HG03060 (cell line): Measurements from ENCODE around the gene SMG6.
"Not testable (repeated sequence)": the region's sequence is repeated elsewhere in the genome, so short reads cannot be mapped to it uniquely, and the experiment has no call there.

Experiments
- ATAC-seq: cut with Tn5 transposase; IDR thresholded peaks from one replicate; pipeline ENCODE4 v1.9.1; 2021; ENCODE audit warnings: low read depth, moderate number of reproducible peaks; ENCODE audit not compliant: unreplicated experiment

The SMG6 gene

DNA sequence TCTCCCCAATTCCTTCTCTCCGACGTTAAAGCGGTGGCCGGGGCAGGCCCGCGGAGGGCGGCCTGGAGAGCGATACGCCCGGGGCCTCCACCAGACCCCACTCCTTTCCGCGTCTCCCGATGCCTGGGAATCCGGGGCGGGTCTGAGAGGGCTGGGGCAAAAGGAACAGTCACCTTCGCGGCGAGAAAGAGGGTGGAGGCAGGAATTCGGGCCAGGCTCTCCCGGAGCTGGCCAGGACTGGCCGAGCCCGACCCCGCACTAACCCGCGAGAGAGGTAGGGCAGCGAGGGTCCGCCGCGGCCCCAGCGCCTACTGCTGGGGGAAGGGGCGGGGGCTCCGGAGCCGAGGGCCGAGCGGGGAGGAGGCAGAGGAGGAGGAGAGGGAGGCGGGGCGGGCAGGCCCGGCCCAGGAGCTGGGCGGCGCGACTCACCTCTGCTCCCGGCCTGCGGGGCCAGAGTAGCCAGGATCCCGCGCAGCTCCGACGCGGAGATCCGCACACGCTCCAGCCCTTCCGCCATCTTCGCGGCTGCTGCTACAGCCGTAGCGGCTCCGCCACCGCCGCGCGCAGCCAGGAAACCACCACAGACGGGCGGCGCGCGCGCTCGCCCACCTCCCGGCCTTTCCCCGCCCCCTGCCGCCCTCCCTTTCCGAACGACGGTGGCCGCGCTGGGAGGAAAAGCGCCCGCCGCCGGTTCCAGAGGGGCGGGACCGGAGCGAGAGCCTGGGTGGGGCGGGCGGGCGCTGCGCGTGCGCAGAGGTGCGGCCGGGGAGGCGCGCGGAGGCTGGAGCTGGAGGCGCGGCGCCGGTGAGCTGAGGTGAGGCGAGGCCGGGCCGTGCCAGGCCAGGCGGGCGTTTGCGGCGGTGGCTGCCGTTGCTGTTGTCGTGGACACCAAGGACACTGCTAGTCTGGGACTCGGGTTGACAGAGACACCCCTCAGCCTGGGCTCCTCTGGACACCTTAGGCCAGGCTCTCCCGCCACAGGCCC is at the start of gene SMG6, which contains the start of gene SRR:
SMG6 (minus strand) TSS at position 582 of the 985 bp plus-strand sequence; CDS start at position 517, 65 bp downstream.
SRR (plus strand) TSS at position 747 of the 985 bp plus-strand sequence. CDS start 11,611 bp downstream, outside the sequence.
- ATAC-seq: peak; percentile 38

DNA sequence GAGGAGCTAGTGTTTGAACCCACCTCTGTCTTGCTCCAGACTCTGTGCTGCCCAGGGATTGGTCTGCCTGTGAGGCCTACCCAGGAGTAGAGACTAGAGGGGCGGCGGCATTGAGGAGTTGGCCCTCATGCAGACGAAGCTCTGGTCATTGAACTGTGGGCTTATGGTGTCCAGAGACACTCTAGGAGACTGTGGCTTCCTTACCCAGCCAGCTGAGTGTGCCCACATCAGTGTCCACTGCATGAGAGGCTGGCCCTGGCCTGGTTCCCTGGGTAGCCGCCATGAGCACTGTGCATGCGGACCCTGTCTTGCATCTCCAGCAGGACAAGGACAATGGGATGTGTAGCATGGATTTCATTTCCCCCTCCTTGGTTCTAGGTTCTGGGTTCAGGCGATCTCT is 47.7 kb upstream of the SMG6 start:
- ATAC-seq: no peak

DNA sequence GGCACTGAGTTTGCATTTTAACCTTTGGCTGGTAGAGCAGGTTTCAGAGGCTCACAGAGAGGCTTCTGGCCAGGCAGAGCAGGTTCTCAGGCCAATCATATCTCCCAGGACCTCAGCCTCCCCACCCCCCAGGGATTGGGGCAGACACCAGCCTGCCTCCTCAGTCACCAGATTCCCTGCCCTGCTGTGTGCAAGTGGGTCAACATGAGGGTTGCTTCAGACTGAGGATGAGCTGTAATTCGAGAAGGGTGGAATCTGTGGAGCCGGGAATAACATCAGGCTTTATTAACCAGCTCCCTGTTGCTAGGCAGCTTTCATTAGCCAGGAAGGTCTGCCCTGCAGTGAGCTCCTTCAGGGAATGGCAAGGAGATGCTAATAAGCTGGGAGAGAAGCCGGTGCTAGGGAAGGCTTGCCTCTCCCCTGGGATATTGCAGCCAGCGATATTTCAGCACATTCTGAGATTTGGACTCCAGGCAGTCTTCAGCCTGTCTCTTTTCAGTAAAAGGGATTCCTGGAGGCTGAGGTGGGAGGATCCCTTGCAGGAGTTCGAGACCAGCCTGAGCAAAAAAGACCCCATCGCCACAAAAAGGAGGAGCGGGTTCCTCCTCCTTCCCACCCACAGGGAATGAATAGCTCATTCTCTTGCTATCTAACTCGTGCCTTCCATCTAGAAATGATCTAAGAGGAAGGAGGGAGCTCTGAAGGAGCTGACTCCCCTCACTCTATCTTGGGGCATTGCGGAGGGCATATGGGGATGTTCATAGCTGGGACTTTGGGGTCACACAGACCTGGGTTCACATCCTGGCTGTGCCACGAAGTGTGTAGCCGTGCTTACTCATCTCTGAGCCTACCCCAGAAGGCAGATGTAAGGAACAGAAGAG is 44.5 kb upstream of the SMG6 start:
- no peak for ATAC-seq

DNA sequence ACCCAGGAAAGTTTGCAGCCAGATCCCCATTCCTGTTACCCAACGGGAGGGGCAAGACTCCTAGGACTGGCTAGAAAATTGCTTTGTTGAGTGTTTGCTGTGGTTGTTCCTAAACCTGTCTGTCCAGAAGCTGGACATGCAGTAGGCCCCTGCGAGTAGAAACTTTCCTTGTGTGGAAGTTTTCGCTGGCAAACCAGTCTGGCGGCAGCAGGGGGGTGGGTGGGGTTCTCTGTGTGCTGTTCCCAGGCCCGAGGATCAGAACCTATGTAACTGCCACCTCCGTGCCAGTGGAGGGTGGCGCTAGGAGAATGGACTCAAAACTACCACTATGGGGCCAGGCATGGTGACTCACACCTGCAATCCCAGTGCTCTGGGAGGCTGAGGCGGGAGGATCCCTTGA is 42.9 kb upstream of the SMG6 start:
- no peak for ATAC-seq

DNA sequence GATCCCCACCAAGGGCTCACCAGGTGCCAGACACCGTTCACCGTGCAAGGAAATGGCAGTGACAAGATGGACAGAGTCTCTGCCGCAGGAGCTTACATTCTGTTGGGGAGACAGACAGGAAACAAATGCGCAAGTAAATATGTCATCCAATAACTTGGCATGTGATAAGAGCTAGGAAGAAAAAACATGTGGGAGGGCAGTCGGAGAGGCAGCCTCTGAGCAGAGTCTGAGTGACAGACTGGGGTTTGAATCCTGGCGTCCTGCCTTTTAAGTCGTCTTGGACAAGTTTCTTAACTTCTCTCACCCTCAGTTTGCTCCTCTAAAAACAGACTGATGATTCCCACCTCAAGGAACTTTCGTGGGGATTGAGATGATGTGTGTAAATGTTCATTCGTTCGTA is 40.9 kb upstream of the SMG6 start:
- no peak for ATAC-seq

DNA sequence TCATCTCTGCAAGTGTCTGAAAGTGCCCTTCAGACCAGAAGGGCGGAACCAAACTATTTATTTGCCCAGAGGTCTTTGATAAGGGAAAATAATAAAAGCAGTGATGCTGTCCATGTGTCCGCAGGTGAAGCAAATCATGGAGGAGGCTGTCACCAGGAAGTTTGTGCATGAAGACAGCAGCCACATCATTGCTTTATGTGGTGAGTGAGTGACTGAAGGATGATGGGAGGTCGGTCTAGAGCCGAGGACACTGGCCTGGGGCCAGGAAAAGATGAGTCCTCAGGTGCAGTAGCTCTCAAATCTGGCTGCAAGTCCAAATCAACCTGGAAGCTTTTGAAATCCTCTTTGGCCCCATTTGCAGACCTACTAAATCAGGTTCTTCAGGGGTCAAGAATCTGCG is 39.8 kb upstream of the SMG6 start:
- no peak for ATAC-seq

DNA sequence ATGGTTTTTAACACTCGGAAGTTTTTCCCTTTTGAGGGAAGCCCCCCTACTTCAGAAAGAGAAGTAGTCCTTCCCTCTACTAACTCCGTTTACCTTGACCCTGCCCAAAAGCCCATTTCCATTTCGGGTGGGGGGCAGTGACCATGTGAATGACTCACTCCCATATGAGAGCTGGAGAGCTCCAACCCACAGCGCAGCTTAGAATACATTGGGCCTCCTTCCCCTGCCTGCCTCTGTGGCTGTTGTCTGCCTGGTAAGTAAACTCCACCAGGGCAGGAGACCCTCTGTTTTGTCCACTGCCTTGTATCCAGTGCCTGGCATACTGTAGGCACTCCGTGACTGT is 34.7 kb upstream of the SMG6 start:
- ATAC-seq: no peak

DNA sequence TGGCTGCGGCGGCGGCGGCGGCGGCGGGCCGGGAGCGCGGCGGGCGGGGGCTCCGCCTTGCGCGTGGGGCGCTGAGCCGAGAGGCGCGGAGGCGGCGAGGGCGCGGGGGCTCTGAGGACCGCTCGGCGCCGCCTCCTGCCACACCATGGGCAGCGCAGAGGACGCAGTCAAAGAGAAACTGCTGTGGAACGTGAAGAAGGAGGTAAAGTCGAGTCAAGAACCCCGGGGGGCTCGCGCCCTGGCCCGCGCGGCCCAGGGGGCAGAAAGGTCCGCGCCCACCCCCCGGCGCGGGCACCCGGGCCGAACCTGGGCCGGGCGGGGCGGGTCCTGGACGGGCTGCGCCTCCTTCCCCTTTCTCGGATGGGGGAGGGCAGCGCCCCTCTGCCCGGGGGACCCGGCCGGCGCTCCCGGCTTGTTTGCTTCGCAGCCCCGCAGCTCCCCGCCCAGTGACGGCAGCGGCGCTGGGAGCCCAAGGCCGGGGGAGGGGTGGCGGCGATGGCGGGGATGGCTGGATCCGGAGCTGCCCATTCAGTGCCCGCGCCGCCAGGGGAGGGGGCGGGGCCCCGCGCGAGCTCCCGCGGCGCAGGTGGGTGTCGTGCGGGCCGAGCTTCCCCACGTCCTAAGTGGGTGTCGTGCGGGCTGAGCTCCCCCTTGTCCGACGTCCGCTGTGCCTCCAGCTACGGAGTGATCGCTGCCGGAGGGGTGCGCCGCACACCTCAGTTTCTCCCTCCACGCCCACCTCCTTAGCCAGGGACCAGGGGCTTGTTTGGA is 34.1 kb upstream of the SMG6 start:
- ATAC-seq: no peak

DNA sequence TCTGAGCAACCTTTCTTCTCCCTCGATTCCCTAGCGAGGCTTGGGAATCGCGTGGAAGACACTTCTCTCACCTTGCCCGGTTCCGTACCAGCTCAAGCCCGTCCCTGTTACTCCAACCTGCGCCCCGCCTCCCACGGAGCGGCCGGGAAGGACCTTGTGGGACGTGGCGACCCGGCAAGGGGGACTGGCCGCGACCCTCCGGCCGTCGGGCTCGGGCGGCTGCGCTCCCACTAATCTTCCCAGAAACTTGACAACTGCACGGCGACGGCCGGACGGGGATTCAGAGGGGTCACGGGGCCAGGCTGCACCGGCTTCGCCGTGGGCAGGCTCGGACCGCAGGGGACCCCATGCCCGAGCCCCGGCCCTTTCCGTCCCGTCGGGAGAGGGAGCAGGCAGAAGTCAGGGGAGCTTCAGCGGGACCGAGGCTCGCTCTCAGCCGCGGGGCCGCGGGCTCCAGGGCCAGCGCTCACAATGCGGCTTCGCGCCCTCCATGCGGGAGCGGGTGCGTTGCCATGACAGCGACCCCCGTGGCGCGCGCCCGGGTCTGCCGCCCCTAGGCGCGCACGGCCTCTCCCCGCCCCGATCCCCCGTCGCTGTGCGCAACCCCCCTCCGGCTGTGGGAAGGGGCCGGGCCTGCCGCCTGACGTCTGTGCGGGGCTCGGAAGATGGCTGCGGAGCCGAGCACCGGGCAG is 33.4 kb upstream of the SMG6 start, which contains the start of gene SGSM2:
SGSM2 (plus strand) TSS at position 650 of the 692 bp plus-strand sequence. CDS start 188 bp downstream, outside the sequence.
- ATAC-seq: no peak

DNA sequence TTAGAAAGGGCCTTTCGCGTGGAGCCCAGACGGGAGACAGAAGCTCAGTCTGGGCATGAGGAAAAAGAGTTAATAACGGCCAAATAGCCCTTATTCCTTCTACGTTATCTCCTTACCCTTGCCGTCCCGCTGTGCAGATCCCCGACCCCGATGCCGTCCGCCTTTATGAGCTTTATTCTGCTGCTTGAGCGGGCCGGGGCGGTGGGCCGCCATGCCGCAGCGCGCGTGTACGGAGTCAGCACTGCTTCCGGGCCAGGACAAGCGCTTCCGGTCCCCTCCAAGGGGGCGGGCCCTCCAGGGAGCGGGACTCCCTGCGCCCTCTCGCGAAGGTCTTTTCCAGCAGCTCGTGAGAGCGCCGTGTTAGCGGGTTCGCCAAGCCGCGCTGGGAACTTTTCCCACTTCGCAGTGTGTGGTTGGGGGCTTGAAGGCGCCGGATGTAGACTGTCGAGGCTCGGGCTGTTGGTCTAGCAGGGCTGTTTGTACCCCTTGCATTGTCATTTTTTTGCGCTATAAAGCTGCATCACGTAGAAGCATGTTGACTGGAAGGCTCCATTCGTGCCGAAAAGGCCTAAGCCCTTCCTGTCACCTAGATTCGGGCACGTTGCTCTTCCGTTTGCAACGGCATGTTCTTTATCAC is 32.7 kb upstream of the SMG6 start, which contains the start of gene TSR1:
TSR1 (minus strand) TSS at position 243 of the 637 bp plus-strand sequence; CDS start at position 213, 30 bp downstream.
- peak; percentile 46 for ATAC-seq

DNA sequence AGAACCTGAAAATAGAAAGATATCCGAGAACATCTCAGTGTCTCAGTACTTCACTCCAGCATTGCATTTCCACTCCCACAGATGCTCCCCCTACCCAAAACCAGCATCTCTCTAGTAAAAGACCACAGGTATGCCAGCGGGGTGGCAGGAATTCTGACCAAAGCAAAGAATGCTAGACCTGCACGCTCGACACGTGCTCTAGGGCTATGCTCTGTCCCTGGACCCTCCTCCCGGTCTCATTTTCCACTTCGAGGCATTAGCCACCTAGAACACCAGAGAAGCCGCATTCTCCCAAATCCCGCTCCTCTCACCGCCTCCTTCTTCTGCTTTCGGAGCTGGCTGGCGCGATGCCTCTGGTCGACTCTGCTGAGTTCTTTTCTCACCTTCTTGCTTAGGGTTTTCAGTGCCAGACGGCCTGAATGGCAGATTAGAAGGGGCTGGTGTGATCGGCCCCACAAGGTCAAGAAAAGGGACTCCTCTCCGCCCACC is 32.2 kb upstream of the SMG6 start:
- no peak for ATAC-seq

DNA sequence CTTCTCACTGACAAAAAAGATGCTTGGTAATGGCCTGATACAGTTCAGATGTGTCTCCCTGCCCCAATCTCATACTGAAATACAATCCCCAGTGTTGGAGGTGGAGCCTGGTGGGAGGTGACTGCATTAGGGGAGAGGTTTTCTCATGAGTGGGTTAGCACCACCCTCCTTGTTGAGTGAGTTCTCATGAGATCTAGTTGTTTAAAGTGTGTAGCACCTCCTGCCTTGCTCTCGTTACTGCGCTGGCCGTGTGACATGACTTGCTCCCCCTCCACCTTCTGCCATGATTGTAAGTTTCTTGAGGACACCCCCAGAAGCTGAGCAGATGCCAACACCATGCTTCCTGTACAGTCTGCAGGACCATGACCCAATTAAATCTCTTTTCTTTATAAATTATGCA is 27.7 kb upstream of the SMG6 start:
- no peak for ATAC-seq

DNA sequence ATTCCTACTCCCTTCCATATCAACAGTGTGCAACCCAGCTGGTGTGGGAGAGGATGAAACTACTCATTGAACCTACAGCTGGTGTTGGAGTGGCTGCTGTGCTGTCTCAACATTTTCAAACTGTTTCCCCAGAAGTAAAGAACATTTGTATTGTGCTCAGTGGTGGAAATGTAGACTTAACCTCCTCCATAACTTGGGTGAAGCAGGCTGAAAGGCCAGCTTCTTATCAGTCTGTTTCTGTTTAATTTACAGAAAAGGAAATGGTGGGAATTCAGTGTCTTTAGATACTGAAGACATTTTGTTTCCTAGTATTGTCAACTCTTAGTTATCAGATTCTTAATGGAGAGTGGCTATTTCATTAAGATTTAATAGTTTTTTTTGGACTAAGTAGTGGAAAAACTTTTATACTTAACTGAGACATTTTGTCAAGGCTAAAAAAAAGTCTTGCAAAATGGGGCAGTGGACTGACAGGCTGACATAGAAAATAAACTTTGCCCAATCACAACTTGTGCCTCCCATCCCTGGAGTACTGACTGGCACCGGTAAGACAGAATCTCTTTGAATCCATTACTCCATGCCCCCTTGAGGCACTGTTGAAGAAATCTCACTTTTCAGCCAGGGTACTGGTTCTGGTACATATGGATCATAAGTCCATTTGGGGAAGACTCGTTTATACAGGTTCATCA is 20.2 kb upstream of the SMG6 start:
- no peak for ATAC-seq

DNA sequence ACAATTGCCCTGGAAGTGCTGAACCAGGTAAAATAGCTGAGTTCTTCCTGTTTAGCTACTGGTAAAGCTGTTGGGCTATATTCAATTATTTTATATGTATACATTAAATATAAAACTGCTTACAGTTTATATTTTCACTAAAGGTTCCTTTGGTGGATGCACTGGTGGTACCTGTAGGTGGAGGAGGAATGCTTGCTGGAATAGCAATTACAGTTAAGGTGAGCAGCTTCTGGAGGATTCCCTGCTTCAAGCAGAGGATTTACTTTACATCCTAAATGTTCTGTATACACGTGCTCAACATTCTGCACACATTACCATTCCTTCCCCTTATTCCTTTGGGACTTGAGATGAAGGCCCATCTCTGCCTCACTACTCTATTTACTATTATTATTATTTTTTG is 17.8 kb upstream of the SMG6 start:
- no peak for ATAC-seq

DNA sequence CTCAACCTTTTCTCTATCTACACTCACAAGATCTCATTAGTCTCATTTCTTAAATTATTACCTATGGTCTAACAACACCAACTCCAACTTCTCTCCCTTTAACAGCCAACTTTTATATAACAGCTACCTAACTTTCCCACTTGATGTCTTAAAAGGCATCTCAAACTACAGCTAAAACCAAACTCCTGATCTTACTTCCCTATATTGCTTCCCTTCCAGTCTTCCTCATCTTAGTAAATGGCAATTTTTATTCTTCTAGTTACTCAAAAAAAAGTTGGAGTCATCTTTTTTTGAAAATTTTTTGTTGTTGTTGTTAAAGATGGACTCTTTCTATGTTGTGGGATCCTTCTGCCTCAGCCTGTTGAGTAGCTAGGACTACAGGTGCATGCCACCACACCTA is 15.5 kb upstream of the SMG6 start:
- ATAC-seq: no peak

DNA sequence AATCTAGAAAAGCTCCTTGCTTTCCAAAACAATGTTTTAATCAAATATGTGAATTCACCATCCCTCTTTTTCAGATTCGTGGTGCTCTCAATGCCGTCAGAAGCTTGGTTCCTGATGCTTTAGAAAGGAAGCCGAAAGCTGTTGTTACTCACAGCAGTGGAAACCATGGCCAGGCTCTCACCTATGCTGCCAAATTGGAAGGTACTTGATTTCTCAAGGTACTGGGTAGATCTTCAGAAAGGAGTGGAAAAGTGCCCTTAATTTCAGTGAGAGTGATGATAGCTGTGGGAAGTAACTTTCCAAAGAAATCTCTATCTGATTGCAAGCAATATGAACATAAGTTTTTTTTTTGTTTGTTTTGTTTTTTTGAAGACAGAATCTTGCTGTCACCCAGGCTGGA is 14.2 kb upstream of the SMG6 start:
- no peak for ATAC-seq

DNA sequence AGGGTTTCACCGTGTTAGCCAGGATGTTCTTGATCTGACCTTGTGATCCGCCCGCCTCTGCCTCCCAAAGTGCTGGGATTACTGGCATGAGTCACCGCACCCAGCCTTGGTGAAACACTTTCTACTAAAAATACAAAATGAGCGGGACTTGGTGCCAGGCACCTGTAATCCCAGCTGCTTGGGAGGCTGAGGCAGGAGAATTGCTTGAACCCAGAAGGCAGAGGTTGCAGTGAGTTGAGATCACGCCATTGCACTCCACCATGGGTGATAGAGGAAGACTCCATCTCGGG is 13.3 kb upstream of the SMG6 start:
- not testable (repeated sequence) for ATAC-seq

DNA sequence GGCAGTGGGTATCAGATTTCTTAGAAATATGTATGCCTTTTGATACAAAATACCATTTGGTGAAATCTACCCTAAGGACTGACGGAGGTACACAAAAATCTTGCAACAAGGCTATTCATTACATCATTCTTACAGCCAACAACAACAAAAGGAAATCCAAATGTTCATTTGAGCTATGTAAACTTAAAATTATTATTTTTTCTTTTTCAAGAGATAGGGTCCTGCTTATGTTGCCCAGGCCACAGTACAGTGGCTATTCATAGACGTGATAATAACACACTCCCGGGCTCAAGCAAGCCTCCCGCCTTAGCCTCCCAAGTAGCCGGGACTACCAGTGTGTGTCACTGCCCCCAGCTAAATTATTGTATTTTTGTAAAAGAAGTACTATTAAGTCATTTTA is 9.2 kb upstream of the SMG6 start:
- no peak for ATAC-seq
